AG04450 (cell line): ENCODE measurements around the gene LRRC8A. TPM values are rescaled to one million over a fixed set of nuclear protein-coding genes. Genes with fewer than 3 reads are reported as not detected.
A peak's percentile ranks its signal among the peaks of the same experiment; 100 is the strongest.

ENCODE experiments used
- CTCF ChIA-PET: fragments of 300-600, 350-600 bp; formaldehyde crosslinking; extraction: SDS; loops from one replicate; lab custom pipeline; 2022; ENCODE audit warnings: antibody characterized with exemption, inconsistent platforms; lab: Charles Lee
- POLR2A ChIA-PET: fragments of 350-600 bp; formaldehyde crosslinking; extraction: SDS; loops from one replicate; lab custom pipeline; 2021; ENCODE audit warnings: antibody characterized with exemption, inconsistent platforms; lab: Yijun Ruan, JAX
- DNase-seq: peaks from one replicate; pipeline ENCODE4 v3.0.0-alpha.2; 2011; ENCODE audit warnings: low read depth, low spot score
- H3K27ac ChIP-seq: one replicate; pipeline ENCODE4 v1.5.1; 2012; ENCODE audit warnings: low read depth, low read length, control low read depth
- H3K27me3 ChIP-seq: one replicate; pipeline ENCODE4 v1.6.0; 2012; ENCODE audit warnings: low read length; ENCODE audit not compliant: control insufficient read depth, insufficient read depth
- H3K4me3 ChIP-seq: 2 replicates; pipeline ENCODE4 v1.5.1; 2011; ENCODE audit warnings: mild to moderate bottlenecking, low read depth, low read length, control low read depth
- H3K9me3 ChIP-seq: 2 replicates; pipeline ENCODE4 v1.5.1; 2012; ENCODE audit warnings: low read length; ENCODE audit not compliant: control insufficient read depth, insufficient read depth
- polyA plus RNA-seq: library from polyadenylated mRNA; depleted of rRNA; stranded (reverse); fragments of >200 nt; gene quantifications from 2 replicates; pipeline ENCODE4 v1.2.3, GENCODE V29; 2011
- TF ChIP-seq, protein P1 (sequence below): IDR thresholded peaks from 2 replicates; pipeline ENCODE4 v1.5.1; 2011; ENCODE audit warnings: low read depth, low read length, control low read depth, inconsistent platforms

Gene LRRC8A
- polyA plus RNA-seq, 1 experiment = 25.3 TPM

DNA sequence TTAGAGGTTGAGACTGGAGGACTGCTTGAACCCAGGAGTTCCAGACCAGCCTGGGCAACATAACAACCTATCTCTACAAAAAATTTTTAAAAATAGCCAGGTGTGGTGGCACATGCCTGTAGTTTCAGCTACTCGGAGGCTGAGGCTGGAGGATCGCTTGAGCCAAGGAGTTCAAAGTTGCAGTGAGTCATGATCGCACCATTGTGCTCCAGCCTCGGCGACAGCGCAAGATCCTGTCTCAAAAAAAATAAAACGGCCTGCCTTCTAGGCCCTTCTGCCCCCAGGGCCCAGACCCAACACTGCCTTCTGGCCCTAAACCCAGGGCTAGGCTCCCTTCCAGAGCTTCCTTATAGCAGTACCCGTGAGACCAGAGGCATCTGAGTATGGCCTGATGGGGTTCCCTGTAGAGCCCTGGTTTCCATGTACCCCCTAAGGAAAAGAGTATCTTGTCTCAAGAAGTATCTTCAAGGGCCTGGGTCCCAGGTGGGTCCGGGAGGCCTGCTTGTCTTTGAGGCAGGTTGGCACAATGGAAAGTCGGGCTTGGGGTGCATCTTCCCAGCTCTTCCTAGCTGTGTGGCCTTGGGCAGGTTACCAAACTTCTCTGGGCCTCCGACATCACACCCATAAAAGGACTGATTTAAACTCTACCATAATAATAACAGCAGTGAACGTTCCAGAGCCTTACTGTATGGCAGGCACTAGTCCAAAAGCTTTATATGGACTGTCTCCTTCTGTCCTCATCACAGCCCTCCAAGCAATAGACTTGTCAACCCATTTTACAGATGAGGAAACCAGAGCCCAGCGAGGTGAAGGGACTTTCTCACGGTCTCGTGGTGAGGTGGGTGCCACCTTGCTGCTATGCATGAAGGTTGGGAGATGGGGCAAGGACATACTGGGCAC, 9.6 kb downstream of the LRRC8A start:
- 0 out of 2 replicates have a peak overlapping the region, but pooled peaks have one; percentile 1 for H3K4me3 ChIP-seq
- H3K9me3 ChIP-seq = no peaks in the 10 kb centered on the region; the same call in 1 of the 2 replicates
- TF ChIP-seq, protein P1, sequence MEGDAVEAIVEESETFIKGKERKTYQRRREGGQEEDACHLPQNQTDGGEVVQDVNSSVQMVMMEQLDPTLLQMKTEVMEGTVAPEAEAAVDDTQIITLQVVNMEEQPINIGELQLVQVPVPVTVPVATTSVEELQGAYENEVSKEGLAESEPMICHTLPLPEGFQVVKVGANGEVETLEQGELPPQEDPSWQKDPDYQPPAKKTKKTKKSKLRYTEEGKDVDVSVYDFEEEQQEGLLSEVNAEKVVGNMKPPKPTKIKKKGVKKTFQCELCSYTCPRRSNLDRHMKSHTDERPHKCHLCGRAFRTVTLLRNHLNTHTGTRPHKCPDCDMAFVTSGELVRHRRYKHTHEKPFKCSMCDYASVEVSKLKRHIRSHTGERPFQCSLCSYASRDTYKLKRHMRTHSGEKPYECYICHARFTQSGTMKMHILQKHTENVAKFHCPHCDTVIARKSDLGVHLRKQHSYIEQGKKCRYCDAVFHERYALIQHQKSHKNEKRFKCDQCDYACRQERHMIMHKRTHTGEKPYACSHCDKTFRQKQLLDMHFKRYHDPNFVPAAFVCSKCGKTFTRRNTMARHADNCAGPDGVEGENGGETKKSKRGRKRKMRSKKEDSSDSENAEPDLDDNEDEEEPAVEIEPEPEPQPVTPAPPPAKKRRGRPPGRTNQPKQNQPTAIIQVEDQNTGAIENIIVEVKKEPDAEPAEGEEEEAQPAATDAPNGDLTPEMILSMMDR = no peak
- no peak overlapping the region for H3K27ac ChIP-seq
- no peaks in the 10 kb centered on the region for H3K27me3 ChIP-seq
- no peak for DNase-seq
- CTCF ChIA-PET = interaction anchor here (0.6 to 1.0 kb wide), 3 partner anchors 29 to 137 kb away, joined by 3 read pairs; partner anchors contain the start of gene SH3GLB2
- POLR2A ChIA-PET = interaction anchor here (0.7 to 1.7 kb wide), 2 partner anchors 9 to 10 kb away, joined by 3 to 5 read pairs; partner anchors contain the start of gene KYAT1

DNA sequence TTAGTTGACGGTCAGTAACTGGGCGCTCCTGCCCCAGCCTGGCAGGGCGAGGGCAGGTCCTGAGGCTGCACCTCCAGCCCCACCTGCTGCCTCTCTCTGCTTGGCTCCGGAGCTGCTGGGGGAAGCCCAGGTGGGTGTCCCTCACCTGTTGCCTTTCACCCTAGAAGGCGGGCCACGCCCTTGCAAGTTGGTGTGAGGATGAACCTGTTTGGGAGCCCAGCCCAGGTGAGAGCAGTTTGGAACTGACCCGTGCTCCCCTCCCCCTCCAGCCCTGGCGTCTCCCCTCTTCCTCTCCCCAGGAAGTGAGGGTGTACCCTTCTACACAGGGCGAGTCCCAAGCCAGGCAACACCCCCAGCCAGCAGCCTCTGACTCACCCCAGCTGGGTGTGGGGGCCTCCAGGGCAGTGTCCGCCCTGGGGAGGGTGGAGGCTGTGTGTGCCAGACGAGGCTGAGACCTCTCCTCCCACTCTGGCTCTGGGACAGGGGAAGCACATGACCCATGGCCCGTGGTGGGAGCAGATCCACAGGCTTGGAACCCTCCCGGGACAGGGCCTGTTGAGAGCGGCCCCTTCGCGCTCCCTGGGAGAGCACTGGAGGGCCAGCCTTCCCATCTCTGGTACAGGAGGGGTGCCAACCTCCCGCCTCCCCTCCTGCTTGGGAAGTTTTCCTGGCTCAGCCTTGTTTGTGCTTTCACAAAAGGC, 10.4 kb downstream of the LRRC8A start:
- Histone ChIP-seq H3K27ac (peak overlapping the region; percentile 87), H3K9me3 (no peaks in the 10 kb centered on the region; the same call in 1 of the 2 replicates), H3K4me3 (0 out of 2 replicates have a peak overlapping the region, but pooled peaks have one; percentile 1), H3K27me3 (no peaks in the 10 kb centered on the region)
- peak; percentile 36 for DNase-seq
- TF ChIP-seq, protein P1 = no peak
- CTCF ChIA-PET = no interaction called here
- POLR2A ChIA-PET = interaction anchor here (0.7 to 1.7 kb wide), 2 partner anchors 9 to 11 kb away, joined by 3 to 5 read pairs; partner anchors contain the start of gene KYAT1

DNA sequence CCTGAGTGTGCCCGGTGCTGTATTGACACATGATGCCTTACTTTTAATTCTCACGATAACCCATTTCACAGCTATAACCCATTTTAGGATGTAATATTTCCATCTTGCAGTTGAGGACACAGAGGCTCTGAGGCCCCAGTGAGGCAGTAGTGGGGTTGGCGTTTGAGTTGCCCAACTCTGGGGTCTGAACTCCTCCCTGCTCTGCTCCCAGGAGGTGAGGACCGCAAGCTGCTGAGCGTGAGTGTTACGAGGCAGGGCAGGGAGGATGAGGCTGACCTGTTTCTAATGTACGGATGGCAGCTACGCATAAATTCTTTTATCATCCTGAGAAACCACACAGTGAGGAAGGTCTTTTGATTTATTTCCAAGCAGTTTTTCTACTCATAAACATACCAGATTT, 11.4 kb downstream of the LRRC8A start:
- H3K27me3 ChIP-seq = no peaks in the 10 kb centered on the region
- no peak for DNase-seq
- H3K4me3 ChIP-seq = no peak overlapping the region
- TF ChIP-seq, protein P1 = no peak
- peak overlapping the region; percentile 87 for H3K27ac ChIP-seq
- ChIA-PET CTCF (no interaction called here), POLR2A (interaction anchor here (0.5 to 1.0 kb wide), 2 partner anchors 12 to 441 kb away, joined by 3 to 4 read pairs; partner anchors contain the start of genes KYAT1 and LRRC8A)
- H3K9me3 ChIP-seq = no peaks in the 10 kb centered on the region; the same call in 1 of the 2 replicates

DNA sequence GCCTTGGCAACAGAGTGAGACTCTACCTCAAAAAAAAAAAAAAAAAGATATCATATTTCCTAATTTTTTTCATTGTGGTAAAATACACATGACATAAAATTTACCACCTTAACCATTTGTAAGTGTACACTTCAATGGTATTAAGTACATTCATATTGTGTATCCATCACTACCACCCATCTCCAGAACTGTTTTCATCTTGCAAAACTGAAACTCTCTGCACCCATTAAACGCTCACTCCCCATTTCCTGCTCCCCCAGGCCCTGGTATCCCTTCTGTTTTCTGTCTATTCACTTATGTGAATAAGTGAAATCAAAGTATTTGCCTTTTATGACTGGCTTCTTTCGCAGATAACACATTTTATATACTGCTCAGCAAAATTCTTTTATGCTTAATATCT, 12.8 kb downstream of the LRRC8A start:
- CTCF ChIA-PET = no interaction called here
- TF ChIP-seq, protein P1 = no peak
- POLR2A ChIA-PET = interaction anchor here (0.6 kb wide), 1 partner anchor 23 kb away, joined by 9 read pairs; no protein-coding TSS in a partner anchor
- Histone ChIP-seq H3K27me3 (no peaks in the 10 kb centered on the region), H3K9me3 (no peaks in the 10 kb centered on the region; the same call in 1 of the 2 replicates), H3K4me3 (no peak overlapping the region), H3K27ac (no peak overlapping the region)
- no peak for DNase-seq
